T-helper 1 cell treated with Interleukin-12 subunit alpha and Interleukin-12 subunit beta and Interleukin-4 antibody, amounts not matched to agents 30 ng/mL and 1 ng/mL, for 36 hours (primary cell): ENCODE data around the gene MBOAT1. TPM values are rescaled to one million over a fixed set of nuclear protein-coding genes. Genes with fewer than 3 reads are reported as not detected.

Experiments
- intact Hi-C: fragments of 100-400 bp; cut with micrococcal nuclease; formaldehyde crosslinking; loops from one replicate; pipeline ENCODE4 v1.15.1; 2024
- total RNA-seq: library from RNA; stranded (reverse); gene quantifications from 2 replicates; pipeline ENCODE4 v1.2.3, GENCODE V29; 2022

The MBOAT1 gene
- total RNA-seq, 1 donor from 2014 or later: 21.5 TPM

DNA sequence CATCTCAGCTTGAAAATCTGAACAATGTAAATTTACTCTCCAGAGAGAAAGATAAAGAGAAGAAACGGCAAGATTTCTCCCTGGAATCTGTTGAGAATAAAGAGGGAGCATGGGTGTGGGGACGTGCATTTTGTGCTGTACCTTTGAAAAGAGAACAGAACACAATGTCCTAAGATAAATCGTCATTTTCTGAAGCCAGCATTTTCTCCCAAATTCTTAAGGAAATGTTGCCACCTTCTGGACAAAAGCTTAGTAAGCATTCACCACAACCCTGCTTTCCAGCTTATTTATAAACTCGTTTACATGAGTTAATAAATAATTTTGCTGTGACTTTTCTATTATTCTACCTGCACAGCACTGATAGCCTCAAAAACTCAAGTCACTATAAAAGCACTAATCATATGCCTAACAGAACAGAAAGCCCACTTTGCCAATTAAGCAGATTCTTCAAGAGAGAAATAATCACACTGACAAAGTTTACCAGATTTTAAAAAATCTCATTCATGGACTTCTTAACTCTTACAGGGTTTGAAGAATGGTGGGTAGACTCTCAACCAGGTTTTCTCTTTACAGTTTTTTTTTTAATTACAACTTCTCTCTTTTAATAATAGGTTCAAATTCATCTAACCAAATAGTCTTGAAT is 155.8 kb downstream of the MBOAT1 start:
- intact Hi-C loops: loop anchor here (5.0 kb wide), 1 partner anchor 1059 kb away; no protein-coding TSS in a partner anchor

DNA sequence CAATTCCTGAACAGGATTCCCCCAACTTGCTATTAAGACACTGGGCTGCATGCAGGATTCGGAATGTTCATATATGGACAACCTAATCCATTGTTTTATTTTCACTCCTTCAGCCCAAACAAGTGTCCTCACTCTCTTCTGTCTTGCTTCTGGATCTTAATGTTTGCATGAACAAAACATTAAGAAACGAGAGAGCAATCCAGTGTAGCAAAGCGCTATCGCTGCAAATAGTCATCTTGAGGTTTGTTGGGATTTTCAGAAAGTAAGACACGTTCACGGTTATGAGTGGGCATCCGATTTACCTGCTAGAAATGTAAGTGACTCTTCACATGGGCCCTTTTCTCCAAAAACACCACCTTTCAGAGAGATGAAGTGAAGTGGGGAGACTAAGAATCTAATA is 156.4 kb downstream of the MBOAT1 start:
- intact Hi-C loops: loop anchor here (5.0 kb wide), 1 partner anchor 1059 kb away; no protein-coding TSS in a partner anchor

Other genes with a start within 250 kb of the MBOAT1 start
- gene E2F3, start 189.4 kb upstream of the MBOAT1 start, total RNA-seq: 35.0 and 36.0 TPM in 2 replicates